ENCODE data around the gene OR2AJ1. TPM values are rescaled to one million over a fixed set of nuclear protein-coding genes. Genes with fewer than 3 reads are reported as not detected.

Gene OR2AJ1
- total RNA-seq, 4 donors from 2014 or later = not detected

DNA sequence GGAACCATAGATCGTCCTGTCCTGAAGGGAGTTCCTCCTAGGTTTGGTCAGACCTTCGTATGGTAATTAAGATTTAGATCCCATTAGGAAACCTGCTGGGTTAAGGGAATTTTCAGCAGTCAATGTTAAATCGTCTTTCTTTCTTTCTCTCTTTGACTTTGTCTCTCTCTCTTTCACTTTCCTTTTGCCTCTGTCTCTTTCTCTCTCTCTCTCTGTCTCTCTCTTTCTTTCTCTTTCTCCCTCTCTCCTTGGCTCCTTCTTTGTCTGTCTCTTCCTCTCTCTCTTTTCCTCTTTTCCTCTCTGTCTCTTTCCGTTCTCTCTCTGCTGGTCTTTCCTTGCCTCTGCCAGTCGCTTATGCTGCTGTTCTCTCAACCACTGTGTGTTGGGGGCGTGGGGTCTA lies 20.6 kb upstream of the OR2AJ1 start:
- intact Hi-C loops (cut with DNase I) = no loop called here
- Histone ChIP-seq H3K27me3 (no peaks in the 10 kb centered on the region), H3K4me3 (no peak overlapping the region), H3K36me3 (no peaks in the 10 kb centered on the region), H3K9me3 (peaks cover 0 to 2% (median 0%) of the 10 kb centered on the region in 4 donors), H3K27ac (replicated peaks in 1 of 4) (no peak overlapping the region), H3K4me1 (no peaks in the 10 kb centered on the region)
- no peak for DNase-seq (ENCODE audit: extremely low spot score)
- WGBS = 85% methylated on average over 6 of the region's 6 CpGs
- TF ChIP-seq POLR2A (IDR thresholded peaks at IDR 0.05; ENCODE audit: low read depth) = no peak
- TF ChIP-seq EP300 (IDR thresholded peaks at IDR 0.05) = no peak
- no peak for TF ChIP-seq POLR2AphosphoS5 (IDR thresholded peaks at IDR 0.05)
- TF ChIP-seq, protein P1, sequence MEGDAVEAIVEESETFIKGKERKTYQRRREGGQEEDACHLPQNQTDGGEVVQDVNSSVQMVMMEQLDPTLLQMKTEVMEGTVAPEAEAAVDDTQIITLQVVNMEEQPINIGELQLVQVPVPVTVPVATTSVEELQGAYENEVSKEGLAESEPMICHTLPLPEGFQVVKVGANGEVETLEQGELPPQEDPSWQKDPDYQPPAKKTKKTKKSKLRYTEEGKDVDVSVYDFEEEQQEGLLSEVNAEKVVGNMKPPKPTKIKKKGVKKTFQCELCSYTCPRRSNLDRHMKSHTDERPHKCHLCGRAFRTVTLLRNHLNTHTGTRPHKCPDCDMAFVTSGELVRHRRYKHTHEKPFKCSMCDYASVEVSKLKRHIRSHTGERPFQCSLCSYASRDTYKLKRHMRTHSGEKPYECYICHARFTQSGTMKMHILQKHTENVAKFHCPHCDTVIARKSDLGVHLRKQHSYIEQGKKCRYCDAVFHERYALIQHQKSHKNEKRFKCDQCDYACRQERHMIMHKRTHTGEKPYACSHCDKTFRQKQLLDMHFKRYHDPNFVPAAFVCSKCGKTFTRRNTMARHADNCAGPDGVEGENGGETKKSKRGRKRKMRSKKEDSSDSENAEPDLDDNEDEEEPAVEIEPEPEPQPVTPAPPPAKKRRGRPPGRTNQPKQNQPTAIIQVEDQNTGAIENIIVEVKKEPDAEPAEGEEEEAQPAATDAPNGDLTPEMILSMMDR (IDR thresholded peaks at IDR 0.05) = no peak

DNA sequence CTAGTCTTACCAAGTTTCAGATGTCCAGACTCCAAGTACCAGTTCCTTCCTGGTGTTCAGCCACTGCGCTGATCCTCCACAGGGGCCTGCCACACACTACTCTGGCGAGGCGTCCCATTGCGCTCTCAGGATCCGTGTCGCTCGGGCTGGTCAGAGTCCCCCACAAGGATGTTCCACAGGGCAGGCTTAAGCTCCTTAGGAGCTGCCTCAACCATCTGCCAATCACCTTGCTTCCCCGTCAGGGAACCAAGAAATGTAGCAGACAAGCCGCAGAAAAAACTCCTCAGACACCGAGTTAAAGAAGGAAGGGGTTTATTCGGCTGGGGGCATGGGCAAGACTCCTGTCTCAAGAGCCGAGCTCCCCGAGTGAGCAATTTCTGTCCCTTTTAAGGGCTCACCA lies 19.5 kb upstream of the OR2AJ1 start:
- no peak for TF ChIP-seq POLR2AphosphoS5 (IDR thresholded peaks at IDR 0.05)
- TF ChIP-seq, protein P1 (IDR thresholded peaks at IDR 0.05) = no peak
- Histone ChIP-seq H3K27ac (replicated peaks in 1 of 4) (no peak overlapping the region), H3K4me3 (no peak overlapping the region), H3K36me3 (no peaks in the 10 kb centered on the region), H3K9me3 (no peaks in the 10 kb centered on the region), H3K27me3 (no peaks in the 10 kb centered on the region), H3K4me1 (no peaks in the 10 kb centered on the region)
- DNase-seq (ENCODE audit: extremely low spot score) = no peak
- intact Hi-C loops (cut with DNase I) = no loop called here
- WGBS = 80% methylated on average over 10 of the region's 13 CpGs

DNA sequence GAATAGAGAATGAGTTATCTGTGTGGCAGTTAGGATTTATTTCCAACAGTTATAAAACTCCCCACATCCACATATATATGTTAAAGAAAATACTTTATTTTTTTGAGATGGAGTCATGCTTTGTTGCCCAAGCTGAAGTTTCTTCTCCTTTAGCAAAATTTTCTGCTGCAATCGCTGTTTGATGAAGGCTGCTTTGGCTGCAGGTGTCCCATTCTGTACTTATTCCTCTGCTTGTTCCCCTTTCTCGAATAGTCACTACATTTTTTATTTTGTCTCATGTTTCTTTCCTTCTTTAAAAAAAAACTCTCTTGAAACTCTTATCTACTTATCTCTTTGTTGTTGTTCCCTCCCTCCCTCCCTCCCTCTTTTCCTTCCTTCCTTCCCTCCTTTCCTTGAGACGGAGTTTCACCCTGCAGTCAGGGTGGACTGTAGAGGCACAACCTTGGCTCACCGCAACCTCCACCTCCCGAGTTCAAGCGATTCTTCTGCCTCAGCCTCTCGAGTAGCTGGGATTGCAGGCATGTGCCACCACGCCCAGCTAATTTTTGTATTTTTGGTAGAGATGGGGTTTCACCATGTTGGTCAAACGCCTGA lies 18.7 kb upstream of the OR2AJ1 start:
- DNase-seq (ENCODE audit: extremely low spot score) = no peak
- intact Hi-C loops (cut with DNase I) = no loop called here
- Histone ChIP-seq H3K9me3 (no peaks in the 10 kb centered on the region), H3K4me3 (peak overlapping the region; percentile 10 to 46 (median 24)), H3K36me3 (no peaks in the 10 kb centered on the region), H3K27ac (replicated peaks in 1 of 4) (no peak overlapping the region), H3K27me3 (no peaks in the 10 kb centered on the region), H3K4me1 (no peaks in the 10 kb centered on the region)
- 58% methylated on average over 9 of the region's 9 CpGs for WGBS
- TF ChIP-seq POLR2A (IDR thresholded peaks at IDR 0.05; ENCODE audit: low read depth) (no peak), POLR2AphosphoS5 (IDR thresholded peaks at IDR 0.05) (no peak)
- TF ChIP-seq, protein P1 (IDR thresholded peaks at IDR 0.05) = no peak

DNA sequence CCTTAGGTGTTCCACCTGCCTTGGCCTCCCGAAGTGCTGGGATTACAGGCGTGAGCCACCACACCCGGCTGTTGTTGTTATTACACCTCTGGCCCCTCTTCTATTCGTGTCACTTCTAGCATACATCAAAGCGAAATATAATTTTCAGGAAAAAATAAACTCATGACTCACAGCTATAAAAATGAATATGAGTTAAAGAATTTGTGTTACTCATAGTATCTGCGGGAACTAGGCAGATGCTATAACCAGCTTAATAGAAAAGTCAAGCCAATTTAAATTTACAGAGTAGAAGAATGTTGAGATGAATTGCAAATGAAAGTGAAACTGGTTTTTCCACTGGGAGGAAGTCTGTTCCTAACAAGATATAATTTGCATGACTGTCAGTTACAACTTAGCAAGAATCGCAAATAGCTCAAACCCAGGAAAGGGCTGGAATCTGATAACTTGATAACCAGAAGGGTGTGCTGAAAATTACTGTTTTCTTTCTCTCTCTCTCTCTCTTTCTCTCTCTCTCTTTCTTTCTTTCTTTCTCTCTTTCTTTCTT lies 18.1 kb upstream of the OR2AJ1 start:
- H3K27me3 ChIP-seq = no peaks in the 10 kb centered on the region
- no peak overlapping the region for H3K27ac ChIP-seq (replicated peaks in 1 of 4)
- no peaks in the 10 kb centered on the region for H3K36me3 ChIP-seq
- TF ChIP-seq POLR2AphosphoS5 (IDR thresholded peaks at IDR 0.05) = no peak
- TF ChIP-seq, protein P1 (IDR thresholded peaks at IDR 0.05) = no peak
- TF ChIP-seq POLR2A (IDR thresholded peaks at IDR 0.05; ENCODE audit: low read depth) = no peak
- WGBS = 39% methylated on average over 7 of the region's 7 CpGs
- no peaks in the 10 kb centered on the region for H3K9me3 ChIP-seq
- no peak for DNase-seq (ENCODE audit: extremely low spot score)
- H3K4me1 ChIP-seq = no peaks in the 10 kb centered on the region
- H3K4me3 ChIP-seq = peak overlapping the region; percentile 10 to 46 (median 24)
- intact Hi-C loops (cut with DNase I) = no loop called here

DNA sequence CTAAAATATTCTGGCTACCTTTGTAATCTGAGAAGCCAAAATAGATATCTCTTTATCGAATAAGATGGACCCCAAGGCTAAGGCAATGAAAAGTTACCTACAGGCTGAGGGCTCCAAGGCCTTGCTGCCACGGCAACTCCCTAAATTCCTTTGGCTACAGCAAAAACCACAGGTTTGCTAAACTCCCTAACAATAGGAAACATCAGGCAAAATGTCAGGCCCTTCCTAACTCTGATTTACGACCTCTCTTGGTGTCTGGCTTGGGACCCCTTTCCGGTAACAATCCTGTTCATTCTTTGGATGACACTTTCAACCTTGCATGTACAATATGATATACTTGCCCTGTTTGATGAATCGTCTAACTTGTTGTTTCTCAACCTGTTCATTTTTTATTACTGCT lies 15.9 kb upstream of the OR2AJ1 start:
- DNase-seq (ENCODE audit: extremely low spot score) = no peak
- H3K4me3 ChIP-seq = no peak overlapping the region
- no peaks in the 10 kb centered on the region for H3K9me3 ChIP-seq
- H3K27me3 ChIP-seq = no peaks in the 10 kb centered on the region
- TF ChIP-seq EP300 (IDR thresholded peaks at IDR 0.05) (no peak), POLR2AphosphoS5 (IDR thresholded peaks at IDR 0.05) (no peak), POLR2A (IDR thresholded peaks at IDR 0.05; ENCODE audit: low read depth) (no peak)
- TF ChIP-seq, protein P1 (IDR thresholded peaks at IDR 0.05) = no peak
- intact Hi-C loops (cut with DNase I) = no loop called here
- no peaks in the 10 kb centered on the region for H3K4me1 ChIP-seq
- H3K36me3 ChIP-seq = no peaks in the 10 kb centered on the region
- no peak overlapping the region for H3K27ac ChIP-seq (replicated peaks in 1 of 4)
- 69% methylated on average over 5 of the region's 5 CpGs for WGBS

Data from esophagus muscularis mucosa (tissue), 4 donors.